Adipocyte (in vitro differentiated cells): ENCODE measurements around the gene PHF21A.
A peak's percentile ranks its signal among the peaks of the same experiment; 100 is the strongest.

ENCODE experiments used
- DNase-seq: peaks from one replicate; pipeline ENCODE4 v3.0.0-alpha.2; 2015; ENCODE audit warnings: low read depth
- H3K27me3 ChIP-seq: replicated peaks from 2 replicates; pipeline ENCODE4 v1.7.0; 2013; ENCODE audit warnings: mild to moderate bottlenecking, low read length, moderate library complexity; ENCODE audit not compliant: control insufficient read depth, insufficient read depth
- H3K36me3 ChIP-seq: 2 replicates; pipeline ENCODE4 v1.7.0; 2013; ENCODE audit warnings: low read length, mild to moderate bottlenecking, moderate library complexity; ENCODE audit not compliant: control insufficient read depth, insufficient read depth, severe bottlenecking
- H3K4me1 ChIP-seq: 2 replicates; pipeline ENCODE4 v1.7.0; 2013; ENCODE audit warnings: mild to moderate bottlenecking, low read length, moderate library complexity; ENCODE audit not compliant: control insufficient read depth, insufficient read depth
- H3K4me3 ChIP-seq: 2 replicates; pipeline ENCODE4 v1.7.0; 2013; ENCODE audit warnings: mild to moderate bottlenecking, low read length, moderate library complexity
- H3K9ac ChIP-seq: 2 replicates; pipeline ENCODE4 v1.7.0; 2013; ENCODE audit warnings: mild to moderate bottlenecking, low read length, moderate library complexity
- H3K9me3 ChIP-seq: 2 replicates; pipeline ENCODE4 v1.7.0; 2013; ENCODE audit warnings: mild to moderate bottlenecking, low read length, moderate library complexity; ENCODE audit not compliant: control insufficient read depth

Gene PHF21A

GRCh38 chr11:45925550-45925949 lies 195.7 kb downstream of the PHF21A start:
- Histone ChIP-seq H3K36me3 (no peaks in the 10 kb centered on the region), H3K9ac (no peak overlapping the region), H3K27me3 (peaks cover 29% of the 10 kb centered on the region), H3K4me1 (no peaks in the 10 kb centered on the region), H3K4me3 (no peak overlapping the region), H3K9me3 (no peaks in the 10 kb centered on the region)
- no peak for DNase-seq

GRCh38 chr11:45924927-45925326 lies 196.3 kb downstream of the PHF21A start:
- no peak for DNase-seq
- Histone ChIP-seq H3K9me3 (no peaks in the 10 kb centered on the region), H3K4me1 (no peaks in the 10 kb centered on the region), H3K4me3 (no peak overlapping the region), H3K9ac (no peak overlapping the region), H3K27me3 (peaks cover 29% of the 10 kb centered on the region), H3K36me3 (no peaks in the 10 kb centered on the region)

GRCh38 chr11:45924036-45924915 lies 197.0 kb downstream of the PHF21A start:
- no peak overlapping the region for H3K9ac ChIP-seq
- H3K36me3 ChIP-seq = no peaks in the 10 kb centered on the region
- H3K27me3 ChIP-seq = peaks cover 29% of the 10 kb centered on the region
- H3K4me1 ChIP-seq = no peaks in the 10 kb centered on the region
- no peak for DNase-seq
- no peak overlapping the region for H3K4me3 ChIP-seq
- no peaks in the 10 kb centered on the region for H3K9me3 ChIP-seq

DNA sequence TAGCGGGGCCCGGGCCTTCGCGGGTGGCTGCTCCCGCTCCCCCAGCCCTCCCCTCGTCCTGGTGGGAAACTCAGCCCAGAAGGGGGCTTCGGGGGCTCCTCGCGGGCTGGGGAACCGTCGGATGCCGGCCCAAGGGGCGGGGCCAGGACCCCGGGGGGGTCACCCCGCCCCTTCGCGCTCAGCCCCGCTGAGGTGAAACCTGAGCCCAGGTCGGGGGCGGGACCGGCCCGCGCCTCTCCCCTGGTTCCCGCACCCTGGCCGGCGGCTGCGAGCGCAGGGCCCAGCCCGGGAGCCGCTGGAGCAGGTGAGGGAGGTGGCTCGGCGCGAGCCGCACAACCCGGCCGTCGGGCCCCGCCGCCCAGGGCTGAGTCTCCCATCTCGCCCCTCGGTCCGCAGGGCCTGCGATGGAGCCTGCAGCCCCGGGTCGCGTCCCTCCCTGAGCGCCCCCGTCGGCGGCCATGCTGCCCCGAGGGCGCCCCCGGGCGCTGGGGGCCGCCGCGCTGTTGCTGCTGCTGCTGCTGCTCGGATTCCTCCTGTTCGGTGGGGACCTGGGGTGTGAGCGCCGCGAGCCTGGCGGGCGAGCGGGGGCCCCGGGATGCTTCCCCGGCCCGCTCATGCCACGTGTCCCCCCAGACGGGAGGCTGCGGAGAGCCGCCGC lies 198.7 kb downstream of the PHF21A start, which contains the start of gene LARGE2:
LARGE2 (plus strand) TSS at position 232 of the 658 bp plus-strand sequence; CDS start at position 459, 227 bp downstream.
- no peak for DNase-seq
- Histone ChIP-seq H3K9me3 (no peaks in the 10 kb centered on the region), H3K27me3 (peaks cover 29% of the 10 kb centered on the region), H3K36me3 (no peaks in the 10 kb centered on the region), H3K4me1 (no peaks in the 10 kb centered on the region), H3K4me3 (no peak within 1 kb of the TSS), H3K9ac (no peak within 1 kb of the TSS)

DNA sequence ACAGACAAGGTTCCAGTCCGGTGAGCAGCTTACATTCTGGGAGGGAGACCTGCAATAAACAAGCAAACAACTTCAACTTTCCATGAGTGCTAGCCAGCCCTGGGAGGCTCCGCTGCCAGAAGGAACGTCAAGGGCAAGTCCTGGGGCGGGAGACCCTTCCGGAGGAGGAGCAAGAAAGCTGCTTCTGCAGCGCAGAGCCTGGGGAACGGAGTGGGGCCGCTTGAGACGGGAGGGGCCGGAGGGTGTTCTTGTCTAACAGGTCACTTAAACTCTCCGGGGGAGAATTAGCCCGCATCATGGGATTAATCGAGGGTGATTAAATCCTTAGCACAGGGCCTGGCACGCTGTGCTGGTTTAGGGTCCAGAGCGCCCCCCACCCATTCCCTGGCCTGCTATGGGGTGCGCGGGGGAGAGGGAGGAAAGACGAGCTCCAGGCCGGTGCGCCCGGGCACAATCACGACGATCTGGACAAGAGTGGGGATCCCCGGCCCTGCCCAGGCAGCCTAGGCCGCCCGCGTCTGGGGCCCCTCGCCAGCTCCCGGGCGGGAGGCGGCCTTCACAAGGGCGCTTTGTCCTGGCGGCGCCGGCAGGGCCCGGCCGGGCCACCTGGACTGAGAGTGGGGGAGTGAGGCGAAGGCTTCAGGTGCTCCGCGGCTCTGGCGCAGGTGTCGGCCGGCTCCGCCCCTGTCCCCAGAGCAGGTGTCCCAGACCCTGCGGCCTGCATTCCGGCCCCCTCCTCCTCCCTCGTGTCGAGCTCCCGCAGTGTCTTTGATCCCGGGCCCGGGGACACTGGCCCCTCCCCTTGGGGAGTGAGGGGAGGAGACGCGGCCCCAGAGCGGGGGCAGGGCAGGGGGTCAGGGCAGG lies 199.5 kb downstream of the PHF21A start:
- Histone ChIP-seq H3K4me1 (peaks cover 4% of the 10 kb centered on the region), H3K9ac (no peak overlapping the region), H3K36me3 (no peaks in the 10 kb centered on the region), H3K4me3 (no peak overlapping the region), H3K9me3 (no peaks in the 10 kb centered on the region), H3K27me3 (peaks cover 28% of the 10 kb centered on the region)
- no peak for DNase-seq

- H3K4me3 ChIP-seq = no peak overlapping the region
- DNase-seq = no peak
- H3K27me3 ChIP-seq = peaks cover 19% of the 10 kb centered on the region
- H3K9ac ChIP-seq = no peak overlapping the region
- peaks cover 3% of the 10 kb centered on the region for H3K36me3 ChIP-seq
- H3K4me1 ChIP-seq = peaks cover 12% of the 10 kb centered on the region
- no peaks in the 10 kb centered on the region for H3K9me3 ChIP-seq
Observed at GRCh38 chr11:45920531-45921477, 200.4 kb downstream of the PHF21A start.

DNA sequence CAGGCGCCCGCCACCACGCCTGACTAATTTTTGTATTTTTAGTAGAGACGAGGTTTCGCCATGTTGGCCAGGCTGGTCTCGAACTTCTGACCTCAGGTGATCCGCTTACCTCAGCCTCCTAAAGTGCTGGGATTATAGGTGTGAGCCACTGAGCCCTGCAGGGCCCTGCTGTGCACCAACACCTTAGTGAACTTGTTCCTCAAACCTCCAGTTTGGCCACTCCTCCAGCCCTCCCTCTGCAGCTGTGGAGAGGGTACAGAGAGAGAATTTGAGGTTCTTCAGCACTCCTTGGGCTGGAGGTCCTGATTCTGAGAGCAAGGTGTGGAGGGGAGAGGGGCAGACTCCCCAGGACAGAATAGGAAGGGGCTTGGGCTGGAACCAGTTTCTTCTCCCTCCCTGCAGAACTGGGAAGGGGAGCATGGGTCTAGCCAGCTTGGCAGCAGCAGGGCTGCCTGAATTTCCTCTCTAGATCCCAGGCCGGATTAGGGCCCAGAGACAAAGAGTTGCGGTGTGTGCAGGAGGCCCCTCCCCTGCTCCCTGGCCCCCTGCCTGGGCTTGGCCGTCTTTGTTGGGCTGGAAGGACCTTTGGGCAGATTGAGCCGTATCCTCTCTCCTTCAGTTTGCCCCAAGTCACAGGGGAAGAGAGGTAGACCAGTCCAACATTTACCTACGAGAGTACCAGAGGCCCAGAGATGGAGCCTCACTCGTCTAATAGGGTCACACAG lies 201.3 kb downstream of the PHF21A start:
- peaks cover 11% of the 10 kb centered on the region for H3K36me3 ChIP-seq
- H3K4me1 ChIP-seq = peaks cover 12% of the 10 kb centered on the region
- H3K9me3 ChIP-seq = no peaks in the 10 kb centered on the region
- H3K4me3 ChIP-seq = no peak overlapping the region
- H3K9ac ChIP-seq = no peak overlapping the region
- H3K27me3 ChIP-seq = peaks cover 12% of the 10 kb centered on the region
- DNase-seq = no peak

- Histone ChIP-seq H3K27me3 (peaks cover 9% of the 10 kb centered on the region), H3K4me3 (peak overlapping the region; percentile 100), H3K9ac (no peak overlapping the region), H3K9me3 (no peaks in the 10 kb centered on the region), H3K4me1 (peaks cover 12% of the 10 kb centered on the region), H3K36me3 (peaks cover 19% of the 10 kb centered on the region)
- DNase-seq = no peak
Observed at GRCh38 chr11:45918962-45919675, 202.1 kb downstream of the PHF21A start.

- H3K4me3 ChIP-seq = peak overlapping the region; percentile 100
- peaks cover 6% of the 10 kb centered on the region for H3K27me3 ChIP-seq
- peaks cover 12% of the 10 kb centered on the region for H3K4me1 ChIP-seq
- DNase-seq = peak; percentile 93
- peak overlapping the region; percentile 100 for H3K9ac ChIP-seq
- no peaks in the 10 kb centered on the region for H3K9me3 ChIP-seq
- H3K36me3 ChIP-seq = peaks cover 26% of the 10 kb centered on the region
Observed at GRCh38 chr11:45918331-45918941, 202.8 kb downstream of the PHF21A start.
